Gastrocnemius medialis (tissue), 4 donors: ENCODE measurements around the gene ATP5MG.

Experiments used
- POLR2A ChIP-seq, 2 donors: fragments of 450-650 bp; IDR thresholded peaks; one replicate each; pipeline ENCODE4 v1.6.1; 2017; ENCODE audit warnings: antibody characterized with exemption in 2 of 2, mild to moderate bottlenecking in 2 of 2, moderate library complexity in 2 of 2
- TF ChIP-seq, protein P1 (sequence below), 5 experiments: fragments of 450-650 bp in 3 of 5; fragments of 200-600 bp in 2 of 5; sonication (generic) in 2 of 5; IDR thresholded peaks in 4 of 5; conservative IDR thresholded peaks in 1 of 5; 1 replicate in 4 of 5; 2 replicates in 1 of 5; pipeline ENCODE4 v1.5.1; 2016 to 2019; ENCODE audit warnings: antibody characterized with exemption in 5 of 5, mild to moderate bottlenecking in 3 of 5, moderate library complexity in 3 of 5

DNA sequence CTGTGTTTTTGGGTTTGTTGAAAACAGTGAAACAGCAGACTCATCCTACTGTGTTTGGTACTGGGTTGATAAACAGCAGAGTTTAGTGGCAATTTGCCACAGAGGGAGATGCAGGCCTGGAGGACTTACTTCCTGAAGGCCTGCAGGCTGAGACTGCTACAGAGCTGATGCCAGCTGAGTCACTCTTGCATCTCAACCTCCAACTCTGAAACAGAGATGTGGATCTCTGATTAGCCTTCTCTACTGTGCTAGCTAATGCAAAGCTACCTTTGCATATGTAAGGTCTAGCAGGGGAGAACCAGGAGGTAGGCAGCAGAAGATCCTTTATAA lies 14.3 kb downstream of the ATP5MG start:
- no peak for TF ChIP-seq POLR2A (IDR thresholded peaks at IDR 0.05)
- TF ChIP-seq, protein P1, sequence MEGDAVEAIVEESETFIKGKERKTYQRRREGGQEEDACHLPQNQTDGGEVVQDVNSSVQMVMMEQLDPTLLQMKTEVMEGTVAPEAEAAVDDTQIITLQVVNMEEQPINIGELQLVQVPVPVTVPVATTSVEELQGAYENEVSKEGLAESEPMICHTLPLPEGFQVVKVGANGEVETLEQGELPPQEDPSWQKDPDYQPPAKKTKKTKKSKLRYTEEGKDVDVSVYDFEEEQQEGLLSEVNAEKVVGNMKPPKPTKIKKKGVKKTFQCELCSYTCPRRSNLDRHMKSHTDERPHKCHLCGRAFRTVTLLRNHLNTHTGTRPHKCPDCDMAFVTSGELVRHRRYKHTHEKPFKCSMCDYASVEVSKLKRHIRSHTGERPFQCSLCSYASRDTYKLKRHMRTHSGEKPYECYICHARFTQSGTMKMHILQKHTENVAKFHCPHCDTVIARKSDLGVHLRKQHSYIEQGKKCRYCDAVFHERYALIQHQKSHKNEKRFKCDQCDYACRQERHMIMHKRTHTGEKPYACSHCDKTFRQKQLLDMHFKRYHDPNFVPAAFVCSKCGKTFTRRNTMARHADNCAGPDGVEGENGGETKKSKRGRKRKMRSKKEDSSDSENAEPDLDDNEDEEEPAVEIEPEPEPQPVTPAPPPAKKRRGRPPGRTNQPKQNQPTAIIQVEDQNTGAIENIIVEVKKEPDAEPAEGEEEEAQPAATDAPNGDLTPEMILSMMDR (IDR thresholded peaks at IDR 0.05 in 4 of 5, conservative IDR thresholded peaks at IDR 0.05 in 1 of 5): no peak
